Bronchial epithelial cell (primary cell): Measurements from ENCODE around the gene EP400. TPM values are rescaled to one million over a fixed set of nuclear protein-coding genes. Genes with fewer than 3 reads are reported as not detected.

ENCODE experiments used
- DNase-seq: peaks from one replicate; pipeline ENCODE4 v3.0.0-alpha.2; 2010; ENCODE audit warnings: low read depth
- FAIRE-seq: peaks from 2 replicates; lab custom pipeline; 2011; peaks lifted over from hg19 to GRCh38; lab: Jason Lieb, UNC
- H3K27me3 ChIP-seq: 2 replicates; pipeline ENCODE4 v1.5.1; 2011; ENCODE audit warnings: low read length; ENCODE audit not compliant: control insufficient read depth, insufficient read depth
- H3K36me3 ChIP-seq: 2 replicates; pipeline ENCODE4 v1.5.1; 2011; ENCODE audit warnings: low read length; ENCODE audit not compliant: control insufficient read depth, insufficient read depth
- H3K4me3 ChIP-seq: 2 replicates; pipeline ENCODE4 v1.5.1; 2011; ENCODE audit warnings: mild to moderate bottlenecking, low read depth, low read length, control low read depth
- total RNA-seq: library from RNA; depleted of rRNA; stranded (reverse); fragments of >200 nt; gene quantifications from 2 replicates; pipeline ENCODE4 v1.2.1, GENCODE V29; 2014
- TF ChIP-seq, protein P1 (sequence below): IDR thresholded peaks from 2 replicates; pipeline ENCODE4 v1.5.1; 2011; ENCODE audit warnings: mild to moderate bottlenecking, moderate library complexity, low read length, control low read depth, inconsistent platforms; ENCODE audit not compliant: insufficient read depth, severe bottlenecking

The EP400 gene
- total RNA-seq, 1 donor from 2014 or later, result 5.8 TPM

DNA sequence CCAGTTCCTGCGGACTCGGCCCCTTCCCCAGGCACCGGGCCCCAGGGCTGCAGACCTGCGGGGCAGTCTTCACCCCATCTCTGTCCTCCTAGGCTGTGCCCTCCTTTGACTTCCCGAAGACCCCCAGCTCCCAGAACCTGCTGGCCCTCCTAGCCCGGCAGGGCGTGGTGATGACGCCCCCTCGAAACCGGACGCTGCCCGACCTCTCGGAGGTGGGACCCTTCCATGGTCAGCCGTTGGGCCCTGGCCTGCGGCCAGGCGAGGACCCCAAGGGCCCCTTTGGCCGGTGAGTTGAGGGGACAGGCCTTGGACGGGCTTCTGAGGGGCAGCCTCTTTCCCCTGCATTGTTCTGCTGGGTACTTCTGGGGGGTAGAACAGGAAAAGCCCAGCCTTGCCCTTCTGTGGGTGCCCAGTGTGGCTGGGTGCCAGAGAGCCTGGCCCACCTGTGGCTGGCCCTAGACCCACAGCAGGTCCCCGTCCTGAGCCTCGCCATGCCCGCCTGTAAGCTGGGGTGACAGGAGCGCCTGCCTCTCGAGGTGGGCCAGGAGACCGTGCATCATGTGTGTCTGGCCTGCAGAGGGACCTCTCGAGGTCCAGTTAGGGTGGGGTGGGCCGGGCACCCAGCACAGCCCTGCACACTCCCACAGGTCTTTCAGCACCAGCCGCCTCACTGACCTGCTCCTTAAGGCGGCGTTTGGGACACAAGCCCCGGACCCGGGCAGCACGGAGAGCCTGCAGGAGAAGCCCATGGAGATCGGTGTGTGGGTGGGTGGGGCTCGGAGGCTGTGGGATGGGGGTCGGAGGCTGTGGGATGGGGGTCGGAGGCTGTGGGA is 33.2 kb upstream of the EP400 start:
- DNase-seq, result no peak
- TF ChIP-seq, protein P1, sequence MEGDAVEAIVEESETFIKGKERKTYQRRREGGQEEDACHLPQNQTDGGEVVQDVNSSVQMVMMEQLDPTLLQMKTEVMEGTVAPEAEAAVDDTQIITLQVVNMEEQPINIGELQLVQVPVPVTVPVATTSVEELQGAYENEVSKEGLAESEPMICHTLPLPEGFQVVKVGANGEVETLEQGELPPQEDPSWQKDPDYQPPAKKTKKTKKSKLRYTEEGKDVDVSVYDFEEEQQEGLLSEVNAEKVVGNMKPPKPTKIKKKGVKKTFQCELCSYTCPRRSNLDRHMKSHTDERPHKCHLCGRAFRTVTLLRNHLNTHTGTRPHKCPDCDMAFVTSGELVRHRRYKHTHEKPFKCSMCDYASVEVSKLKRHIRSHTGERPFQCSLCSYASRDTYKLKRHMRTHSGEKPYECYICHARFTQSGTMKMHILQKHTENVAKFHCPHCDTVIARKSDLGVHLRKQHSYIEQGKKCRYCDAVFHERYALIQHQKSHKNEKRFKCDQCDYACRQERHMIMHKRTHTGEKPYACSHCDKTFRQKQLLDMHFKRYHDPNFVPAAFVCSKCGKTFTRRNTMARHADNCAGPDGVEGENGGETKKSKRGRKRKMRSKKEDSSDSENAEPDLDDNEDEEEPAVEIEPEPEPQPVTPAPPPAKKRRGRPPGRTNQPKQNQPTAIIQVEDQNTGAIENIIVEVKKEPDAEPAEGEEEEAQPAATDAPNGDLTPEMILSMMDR, result no peak
- no peak for FAIRE-seq
- H3K36me3 ChIP-seq, result peaks cover 54% of the 10 kb centered on the region
- no peak overlapping the region for H3K4me3 ChIP-seq
- no peaks in the 10 kb centered on the region for H3K27me3 ChIP-seq

DNA sequence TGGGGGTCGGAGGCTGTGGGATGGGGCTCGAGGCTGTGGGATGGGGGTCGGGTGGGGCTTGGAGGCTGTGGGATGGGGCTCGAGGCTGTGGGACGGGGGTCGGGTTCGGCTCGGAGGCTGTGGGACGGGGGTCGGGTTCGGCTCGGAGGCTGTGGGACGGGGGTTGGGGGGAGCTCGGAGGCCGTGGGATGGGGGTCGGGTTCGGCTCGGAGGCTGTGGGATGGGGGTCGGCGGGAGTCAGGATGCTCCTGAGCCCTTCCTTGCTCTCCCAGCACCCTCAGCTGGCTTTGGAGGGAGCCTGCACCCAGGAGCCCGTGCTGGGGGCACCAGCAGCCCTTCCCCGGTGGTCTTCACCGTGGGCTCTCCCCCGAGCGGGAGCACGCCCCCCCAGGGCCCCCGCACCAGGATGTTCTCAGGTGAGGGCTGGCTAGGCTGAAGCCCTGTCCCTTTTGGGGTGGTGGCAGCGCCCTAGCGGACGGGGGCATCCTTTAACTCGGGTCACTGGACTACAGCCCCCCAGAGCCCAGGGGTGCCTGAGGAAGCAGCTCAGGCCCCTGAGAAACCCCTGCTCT is 32.5 kb upstream of the EP400 start:
- no peak for DNase-seq
- Histone ChIP-seq H3K36me3 (peaks cover 50% of the 10 kb centered on the region), H3K27me3 (no peaks in the 10 kb centered on the region), H3K4me3 (no peak overlapping the region)
- TF ChIP-seq, protein P1, result no peak
- no peak for FAIRE-seq

DNA sequence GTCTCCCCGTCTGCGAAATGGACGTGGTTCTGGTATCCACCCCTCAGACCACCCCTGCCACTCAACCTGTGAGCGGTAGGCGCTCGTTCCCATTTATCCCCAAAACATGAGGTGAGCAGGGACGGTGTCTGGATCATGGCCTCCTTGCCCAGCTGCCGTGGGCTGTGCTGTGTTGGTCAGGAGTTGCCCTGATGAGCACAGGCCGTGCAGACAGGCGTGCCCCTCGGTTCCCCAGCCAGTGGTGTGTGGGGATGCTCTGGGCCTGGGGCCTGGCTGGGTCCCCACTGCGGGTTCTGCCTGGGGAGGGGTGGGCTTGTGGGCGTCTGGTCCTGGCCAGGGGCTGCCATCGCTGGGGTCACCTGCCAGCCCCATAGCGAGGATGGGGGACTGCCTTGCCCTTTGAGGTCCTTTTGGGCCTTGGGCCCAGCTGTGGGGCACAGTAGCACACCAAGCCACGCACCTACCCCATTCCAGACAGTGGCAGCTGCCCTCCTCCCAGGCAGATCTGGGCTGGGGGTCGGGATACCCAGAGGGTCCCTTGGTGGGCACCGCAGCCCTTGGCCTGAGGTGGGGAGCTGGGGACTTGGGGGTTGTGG is 31.9 kb upstream of the EP400 start:
- FAIRE-seq (no peak), DNase-seq (no peak)
- H3K4me3 ChIP-seq, result no peak overlapping the region
- no peaks in the 10 kb centered on the region for H3K27me3 ChIP-seq
- peaks cover 45% of the 10 kb centered on the region for H3K36me3 ChIP-seq
- TF ChIP-seq, protein P1, result no peak

DNA sequence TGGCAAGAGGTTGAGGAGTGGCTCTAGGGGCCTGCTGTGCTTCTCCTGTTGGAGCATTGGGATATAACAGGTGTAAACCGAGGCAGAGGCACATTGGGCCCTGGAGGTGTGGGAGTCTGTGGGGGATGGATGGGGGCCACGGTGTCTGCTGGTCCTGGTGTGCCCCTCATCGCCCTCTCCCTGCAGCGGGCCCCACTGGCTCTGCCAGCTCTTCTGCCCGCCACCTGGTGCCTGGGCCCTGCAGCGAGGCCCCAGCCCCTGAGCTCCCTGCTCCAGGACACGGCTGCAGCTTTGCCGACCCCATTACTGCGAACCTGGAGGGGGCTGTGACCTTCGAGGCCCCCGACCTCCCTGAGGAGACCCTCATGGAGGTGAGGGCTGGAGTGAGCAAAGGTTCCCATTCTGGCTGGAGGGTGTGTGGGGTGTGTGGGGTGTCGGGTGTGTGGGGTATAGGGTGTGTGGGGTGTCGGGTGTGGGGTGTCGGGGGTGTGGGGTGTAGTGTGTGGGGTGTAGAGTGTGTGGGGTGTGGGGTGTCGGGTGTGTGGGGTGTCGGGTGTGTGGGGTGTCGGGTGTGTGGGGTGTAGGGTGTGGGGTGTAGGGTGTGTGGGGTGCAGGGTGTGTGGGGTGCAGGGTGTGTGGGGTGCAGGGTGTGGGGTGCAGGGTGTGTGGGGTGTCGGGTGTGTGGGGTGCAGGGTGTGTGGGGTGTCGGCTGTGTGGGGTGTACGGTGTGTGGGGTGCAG is 31.3 kb upstream of the EP400 start:
- Histone ChIP-seq H3K4me3 (no peak overlapping the region), H3K36me3 (peaks cover 43% of the 10 kb centered on the region), H3K27me3 (no peaks in the 10 kb centered on the region)
- FAIRE-seq (no peak), DNase-seq (no peak)
- TF ChIP-seq, protein P1, result no peak

DNA sequence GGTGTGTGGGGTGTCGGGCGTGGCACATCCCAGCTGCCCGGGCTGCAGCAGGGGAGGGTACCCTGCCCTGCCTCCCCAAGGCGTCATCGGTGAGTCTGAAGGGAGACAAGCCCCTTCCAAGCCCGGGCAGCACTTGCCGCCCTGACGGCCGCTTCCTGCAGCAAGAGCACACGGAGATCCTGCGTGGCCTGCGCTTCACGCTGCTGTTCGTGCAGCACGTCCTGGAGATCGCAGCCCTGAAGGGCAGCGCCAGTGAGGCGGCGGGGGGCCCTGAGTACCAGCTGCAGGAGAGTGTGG is 30.7 kb upstream of the EP400 start:
- FAIRE-seq (no peak), DNase-seq (no peak)
- H3K36me3 ChIP-seq, result peaks cover 41% of the 10 kb centered on the region
- no peaks in the 10 kb centered on the region for H3K27me3 ChIP-seq
- no peak overlapping the region for H3K4me3 ChIP-seq
- TF ChIP-seq, protein P1, result no peak
